ENCODE data around the gene TMCC3. TPM values are rescaled to one million over a fixed set of nuclear protein-coding genes. Genes with fewer than 3 reads are reported as not detected.

The TMCC3 gene
- total RNA-seq, 1 experiment from 2014 or later, result 0.82 TPM

DNA sequence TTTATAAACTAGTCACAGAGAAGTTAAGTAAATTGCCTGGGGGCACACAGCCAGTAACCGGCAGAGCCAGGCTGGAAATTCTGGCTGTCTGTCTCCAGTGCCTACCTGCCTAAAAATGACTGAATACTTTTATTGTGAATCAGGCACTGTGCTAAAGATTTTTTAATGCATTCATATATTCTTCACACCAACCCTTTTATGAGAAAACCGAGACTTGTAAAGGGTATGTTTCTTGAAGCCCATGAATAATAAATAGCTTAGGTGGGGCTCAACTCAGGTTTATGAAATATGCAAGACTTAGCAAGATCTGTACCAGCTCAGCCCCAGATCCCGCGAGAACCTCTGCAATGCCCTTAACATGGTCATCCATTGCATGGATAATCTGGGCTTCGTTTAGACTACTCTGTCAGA, 60.8 kb downstream of the TMCC3 start:
- Histone ChIP-seq H3K4me3 (ENCODE audit: low read length) (no peak overlapping the region), H3K9me2 (replicated peaks; ENCODE audit: insufficient read depth, low read length) (no peaks in the 10 kb centered on the region), H3K27me3 (ENCODE audit: low read length) (no peaks in the 10 kb centered on the region), H4K20me1 (ENCODE audit: insufficient read depth, low read depth, low read length) (no peaks in the 10 kb centered on the region), H3K9ac (ENCODE audit: low read length) (no peak overlapping the region), H3K4me1 (ENCODE audit: low read length) (no peaks in the 10 kb centered on the region), H3K27ac (ENCODE audit: low read length) (no peak overlapping the region), H2AFZ (ENCODE audit: low read length) (no peak overlapping the region), H3K79me2 (ENCODE audit: low read length) (no peaks in the 10 kb centered on the region), H3K36me3 (ENCODE audit: insufficient read depth, low read length) (no peaks in the 10 kb centered on the region), H3K9me3 (ENCODE audit: low read length) (no peaks in the 10 kb centered on the region), H3K4me2 (ENCODE audit: low read depth, low read length, poor library complexity, severe bottlenecking) (no peak overlapping the region)
- DNase-seq, result no peak

DNA sequence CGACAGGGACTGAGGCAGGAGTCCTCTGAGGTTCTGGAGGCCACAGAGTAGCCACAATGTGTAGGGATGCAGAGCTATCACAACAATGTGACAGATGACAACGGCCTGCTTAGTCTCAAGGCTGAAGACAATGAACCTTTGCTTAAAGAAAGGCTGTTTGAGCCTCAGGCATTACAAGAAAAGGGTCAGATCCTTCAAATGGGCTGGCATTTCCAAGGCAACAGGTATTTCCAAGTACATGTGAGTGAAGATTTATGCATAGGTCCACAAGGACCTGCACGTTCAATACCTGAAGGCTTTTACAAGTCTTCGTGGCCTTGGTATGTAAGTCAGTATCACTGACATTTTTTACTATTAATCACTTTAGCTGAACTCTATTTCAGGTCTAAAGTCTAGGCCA, 62.0 kb downstream of the TMCC3 start:
- no peak overlapping the region for H3K4me3 ChIP-seq (ENCODE audit: low read length)
- DNase-seq, result no peak
- no peaks in the 10 kb centered on the region for H3K27me3 ChIP-seq (ENCODE audit: low read length)
- no peaks in the 10 kb centered on the region for H3K36me3 ChIP-seq (ENCODE audit: insufficient read depth, low read length)
- H3K9ac ChIP-seq (ENCODE audit: low read length), result no peak overlapping the region
- H4K20me1 ChIP-seq (ENCODE audit: insufficient read depth, low read depth, low read length), result no peaks in the 10 kb centered on the region
- H2AFZ ChIP-seq (ENCODE audit: low read length), result no peak overlapping the region
- no peaks in the 10 kb centered on the region for H3K9me3 ChIP-seq (ENCODE audit: low read length)
- no peaks in the 10 kb centered on the region for H3K79me2 ChIP-seq (ENCODE audit: low read length)
- H3K4me2 ChIP-seq (ENCODE audit: low read depth, low read length, poor library complexity, severe bottlenecking), result no peak overlapping the region
- no peaks in the 10 kb centered on the region for H3K9me2 ChIP-seq (replicated peaks; ENCODE audit: insufficient read depth, low read length)
- no peak overlapping the region for H3K27ac ChIP-seq (ENCODE audit: low read length)
- no peaks in the 10 kb centered on the region for H3K4me1 ChIP-seq (ENCODE audit: low read length)

DNA sequence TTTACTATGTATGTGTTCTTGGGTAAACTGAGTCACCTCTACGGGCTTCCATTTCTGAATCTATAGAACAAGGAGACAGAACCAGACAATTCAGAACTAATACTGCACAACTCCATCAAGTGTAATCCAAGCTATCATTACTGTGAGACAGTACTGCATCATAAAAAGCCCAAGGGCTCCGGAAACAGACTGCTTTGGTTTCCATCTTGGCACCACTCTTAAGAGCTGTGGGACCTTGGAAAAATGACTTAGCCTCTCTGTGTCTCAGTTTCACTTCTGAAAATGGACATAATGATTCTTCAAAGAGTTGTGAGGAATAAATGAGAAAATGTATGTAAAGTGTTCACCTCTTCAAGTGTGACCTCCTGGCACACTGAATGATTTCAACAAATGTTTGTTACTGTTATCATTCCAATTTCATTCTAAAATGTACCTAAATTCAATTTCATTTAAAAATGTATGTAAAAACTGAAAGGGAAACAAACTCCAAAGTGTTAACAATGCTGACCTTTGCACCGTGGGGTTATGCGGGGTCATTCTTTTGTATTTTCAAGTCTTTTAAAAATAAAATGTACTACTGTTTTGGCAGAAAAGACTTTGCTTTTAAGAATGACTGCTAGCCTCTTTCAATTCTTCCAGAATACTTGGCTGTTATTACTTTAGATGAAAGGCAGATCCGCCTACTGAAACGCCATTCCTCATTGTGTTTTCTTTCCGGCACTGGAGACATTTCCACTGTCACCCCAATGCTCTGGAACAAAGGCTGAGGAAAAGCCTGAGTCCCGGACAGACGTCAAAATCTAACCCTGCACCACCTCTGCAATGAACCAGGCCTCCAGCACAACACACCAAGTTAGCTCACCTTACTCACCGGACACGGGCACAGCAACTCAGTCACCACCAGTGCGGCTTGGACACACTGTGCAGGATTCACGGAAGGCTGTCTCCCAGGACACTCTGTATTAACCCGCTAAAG, 62.8 kb downstream of the TMCC3 start:
- H3K27me3 ChIP-seq (ENCODE audit: low read length), result no peaks in the 10 kb centered on the region
- H3K36me3 ChIP-seq (ENCODE audit: insufficient read depth, low read length), result no peaks in the 10 kb centered on the region
- no peak overlapping the region for H2AFZ ChIP-seq (ENCODE audit: low read length)
- DNase-seq, result no peak
- H3K4me3 ChIP-seq (ENCODE audit: low read length), result no peak overlapping the region
- no peaks in the 10 kb centered on the region for H3K9me2 ChIP-seq (replicated peaks; ENCODE audit: insufficient read depth, low read length)
- no peaks in the 10 kb centered on the region for H4K20me1 ChIP-seq (ENCODE audit: insufficient read depth, low read depth, low read length)
- no peaks in the 10 kb centered on the region for H3K79me2 ChIP-seq (ENCODE audit: low read length)
- H3K9ac ChIP-seq (ENCODE audit: low read length), result no peak overlapping the region
- H3K27ac ChIP-seq (ENCODE audit: low read length), result no peak overlapping the region
- no peaks in the 10 kb centered on the region for H3K9me3 ChIP-seq (ENCODE audit: low read length)
- H3K4me1 ChIP-seq (ENCODE audit: low read length), result no peaks in the 10 kb centered on the region
- no peak overlapping the region for H3K4me2 ChIP-seq (ENCODE audit: low read depth, low read length, poor library complexity, severe bottlenecking)

DNA sequence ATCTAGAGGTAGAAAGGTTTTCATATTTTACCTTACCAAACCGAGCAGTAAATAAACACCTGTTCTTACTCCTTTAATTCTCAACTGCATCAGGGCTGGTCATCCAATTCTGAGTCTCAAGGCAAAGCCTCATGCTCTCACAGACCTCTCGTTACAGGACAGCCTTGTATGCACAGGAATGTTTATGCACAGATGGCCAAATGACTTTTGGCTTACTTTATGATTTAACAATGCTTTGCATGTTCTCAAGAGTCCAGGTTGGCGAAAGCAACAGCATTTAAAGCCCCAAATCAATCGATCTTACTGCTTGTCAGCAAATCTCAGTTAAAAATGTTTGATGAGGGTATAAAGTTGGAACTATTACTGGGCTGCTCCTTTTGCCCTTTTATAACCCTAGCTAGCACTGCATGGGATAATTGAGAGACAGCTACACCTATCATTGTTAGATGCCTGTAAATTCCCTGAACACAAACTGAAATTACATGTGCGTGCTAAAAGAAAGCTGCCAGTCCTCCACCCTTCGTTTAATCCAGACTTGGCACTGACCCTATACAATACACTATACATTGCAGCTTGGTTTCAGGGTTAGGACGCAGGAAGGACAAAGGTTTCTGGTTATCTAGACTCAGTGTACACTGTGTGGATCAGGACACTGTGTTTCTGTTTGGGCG, 63.6 kb downstream of the TMCC3 start:
- Histone ChIP-seq H3K4me2 (ENCODE audit: low read depth, low read length, poor library complexity, severe bottlenecking) (no peak overlapping the region), H3K9me3 (ENCODE audit: low read length) (no peaks in the 10 kb centered on the region)
- no peak for DNase-seq

DNA sequence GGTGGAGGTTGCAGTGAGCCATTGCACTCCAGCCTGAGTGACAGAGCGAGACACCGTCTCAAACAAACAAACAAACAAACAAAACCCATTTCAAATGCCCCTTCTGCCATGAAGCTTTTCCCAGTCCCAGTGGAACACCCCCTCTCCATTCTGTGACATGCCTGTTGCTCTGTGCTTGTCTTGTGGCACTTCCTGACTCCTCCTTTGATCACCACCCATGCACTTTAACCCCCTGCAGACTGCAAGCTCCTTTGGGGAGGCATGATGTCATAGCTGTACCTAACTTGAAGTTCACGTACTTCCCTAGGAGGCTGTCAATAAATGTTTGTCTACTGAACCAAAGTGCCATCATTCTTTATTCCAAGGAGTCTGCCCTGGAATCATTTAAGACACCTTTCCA, 64.7 kb downstream of the TMCC3 start:
- no peaks in the 10 kb centered on the region for H4K20me1 ChIP-seq (ENCODE audit: insufficient read depth, low read depth, low read length)
- no peak overlapping the region for H3K4me2 ChIP-seq (ENCODE audit: low read depth, low read length, poor library complexity, severe bottlenecking)
- H3K27ac ChIP-seq (ENCODE audit: low read length), result no peak overlapping the region
- H2AFZ ChIP-seq (ENCODE audit: low read length), result no peak overlapping the region
- H3K4me1 ChIP-seq (ENCODE audit: low read length), result no peaks in the 10 kb centered on the region
- H3K27me3 ChIP-seq (ENCODE audit: low read length), result no peaks in the 10 kb centered on the region
- no peak for DNase-seq
- H3K36me3 ChIP-seq (ENCODE audit: insufficient read depth, low read length), result no peaks in the 10 kb centered on the region
- H3K4me3 ChIP-seq (ENCODE audit: low read length), result no peak overlapping the region
- no peaks in the 10 kb centered on the region for H3K9me2 ChIP-seq (replicated peaks; ENCODE audit: insufficient read depth, low read length)
- H3K9me3 ChIP-seq (ENCODE audit: low read length), result no peaks in the 10 kb centered on the region
- no peaks in the 10 kb centered on the region for H3K79me2 ChIP-seq (ENCODE audit: low read length)
- H3K9ac ChIP-seq (ENCODE audit: low read length), result no peak overlapping the region

More for the DNA sequence above, 63.6 kb downstream of the TMCC3 start:
- Histone ChIP-seq H3K4me1 (ENCODE audit: low read length) (no peaks in the 10 kb centered on the region), H3K4me3 (ENCODE audit: low read length) (no peak overlapping the region), H3K9ac (ENCODE audit: low read length) (no peak overlapping the region), H3K79me2 (ENCODE audit: low read length) (no peaks in the 10 kb centered on the region), H2AFZ (ENCODE audit: low read length) (no peak overlapping the region), H3K27ac (ENCODE audit: low read length) (no peak overlapping the region), H4K20me1 (ENCODE audit: insufficient read depth, low read depth, low read length) (no peaks in the 10 kb centered on the region), H3K9me2 (replicated peaks; ENCODE audit: insufficient read depth, low read length) (no peaks in the 10 kb centered on the region), H3K36me3 (ENCODE audit: insufficient read depth, low read length) (no peaks in the 10 kb centered on the region), H3K27me3 (ENCODE audit: low read length) (no peaks in the 10 kb centered on the region)

DNA sequence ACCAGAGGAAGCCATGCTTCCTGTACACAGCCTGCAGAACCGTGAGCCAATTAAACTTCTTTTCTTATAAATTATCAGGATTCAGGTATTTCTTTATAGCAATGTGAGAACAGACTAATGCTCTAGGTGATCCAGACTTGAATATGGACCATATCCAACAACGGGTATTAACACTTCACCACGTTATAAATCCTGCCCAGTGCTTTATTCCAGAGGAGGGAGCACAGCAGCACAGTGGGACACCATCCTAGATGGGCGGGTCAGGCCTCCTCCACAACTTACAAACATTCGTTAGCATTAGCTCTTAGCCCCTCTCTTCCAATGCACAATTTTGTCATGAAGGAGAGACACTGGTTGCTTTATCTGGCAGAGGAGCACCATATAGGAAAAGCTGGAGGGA, 66.0 kb downstream of the TMCC3 start:
- Histone ChIP-seq H3K27ac (ENCODE audit: low read length) (no peak overlapping the region), H3K9me2 (replicated peaks; ENCODE audit: insufficient read depth, low read length) (no peaks in the 10 kb centered on the region), H2AFZ (ENCODE audit: low read length) (no peak overlapping the region), H3K36me3 (ENCODE audit: insufficient read depth, low read length) (no peaks in the 10 kb centered on the region), H3K4me3 (ENCODE audit: low read length) (no peak overlapping the region), H3K27me3 (ENCODE audit: low read length) (no peaks in the 10 kb centered on the region), H3K9me3 (ENCODE audit: low read length) (no peaks in the 10 kb centered on the region), H3K79me2 (ENCODE audit: low read length) (no peaks in the 10 kb centered on the region), H3K9ac (ENCODE audit: low read length) (no peak overlapping the region), H3K4me1 (ENCODE audit: low read length) (no peaks in the 10 kb centered on the region), H4K20me1 (ENCODE audit: insufficient read depth, low read depth, low read length) (no peaks in the 10 kb centered on the region), H3K4me2 (ENCODE audit: low read depth, low read length, poor library complexity, severe bottlenecking) (no peak overlapping the region)
- no peak for DNase-seq

DNA sequence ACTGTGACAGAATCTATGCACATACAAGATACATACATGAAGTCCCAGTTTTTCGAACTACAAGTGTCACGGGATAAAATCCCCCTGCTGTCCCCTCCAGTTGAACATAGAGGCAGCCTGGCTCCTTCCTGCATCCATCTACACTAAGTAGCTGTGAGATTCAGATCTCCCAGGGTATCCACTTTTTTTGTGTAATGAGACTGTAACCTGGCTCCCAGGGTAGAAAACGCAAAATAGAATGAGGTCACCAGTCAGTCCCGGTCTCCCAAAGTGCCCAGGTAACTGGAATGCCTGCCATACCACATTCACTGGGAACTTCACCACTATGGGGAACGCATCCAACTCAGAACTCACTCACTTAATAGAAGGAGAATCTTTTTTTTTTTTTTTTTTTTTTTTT, 67.8 kb downstream of the TMCC3 start:
- no peak overlapping the region for H3K27ac ChIP-seq (ENCODE audit: low read length)
- DNase-seq, result no peak
- H3K9ac ChIP-seq (ENCODE audit: low read length), result no peak overlapping the region
- no peak overlapping the region for H2AFZ ChIP-seq (ENCODE audit: low read length)
- H3K4me3 ChIP-seq (ENCODE audit: low read length), result no peak overlapping the region
- H3K9me3 ChIP-seq (ENCODE audit: low read length), result no peaks in the 10 kb centered on the region
- H3K27me3 ChIP-seq (ENCODE audit: low read length), result no peaks in the 10 kb centered on the region
- no peaks in the 10 kb centered on the region for H4K20me1 ChIP-seq (ENCODE audit: insufficient read depth, low read depth, low read length)
- no peaks in the 10 kb centered on the region for H3K4me1 ChIP-seq (ENCODE audit: low read length)
- H3K9me2 ChIP-seq (replicated peaks; ENCODE audit: insufficient read depth, low read length), result no peaks in the 10 kb centered on the region
- H3K4me2 ChIP-seq (ENCODE audit: low read depth, low read length, poor library complexity, severe bottlenecking), result no peak overlapping the region
- H3K36me3 ChIP-seq (ENCODE audit: insufficient read depth, low read length), result no peaks in the 10 kb centered on the region
- H3K79me2 ChIP-seq (ENCODE audit: low read length), result no peaks in the 10 kb centered on the region

DNA sequence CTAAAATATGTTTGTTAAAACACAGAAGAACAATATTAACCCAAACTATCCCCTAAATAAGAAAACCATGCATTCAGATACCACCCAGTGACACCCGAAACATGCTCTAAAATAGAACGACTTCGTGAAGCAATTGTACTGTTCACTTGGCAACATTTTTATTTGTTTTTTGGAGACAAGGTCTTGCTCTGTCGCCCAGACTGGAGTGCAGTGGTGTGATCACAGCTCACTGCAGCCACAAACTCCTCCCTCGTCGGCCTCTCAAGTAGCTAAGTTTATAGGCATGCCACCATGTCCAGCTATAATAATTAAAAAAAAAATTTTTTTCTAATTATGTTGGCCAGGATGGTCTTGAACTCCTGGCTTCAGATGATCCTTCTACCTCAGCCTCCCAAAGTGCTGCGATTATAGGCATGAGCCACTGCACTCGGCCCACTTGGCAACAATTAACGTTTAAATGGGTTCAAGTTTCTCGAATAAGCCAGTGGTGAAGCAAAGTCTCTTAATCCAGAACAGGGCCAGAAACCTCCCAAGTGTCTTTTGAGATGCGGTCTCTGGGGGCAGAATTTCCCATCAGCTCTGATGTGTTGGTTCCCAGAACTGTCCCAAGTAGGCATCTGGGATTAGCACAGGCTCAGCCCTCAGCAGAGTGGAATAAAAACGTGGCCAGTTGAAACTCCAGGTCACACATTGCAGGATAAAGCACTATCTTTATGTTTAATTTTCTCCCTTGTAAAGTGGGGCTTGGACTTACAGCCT, 74.5 kb downstream of the TMCC3 start:
- no peak overlapping the region for H3K4me2 ChIP-seq (ENCODE audit: low read depth, low read length, poor library complexity, severe bottlenecking)
- no peak overlapping the region for H3K9ac ChIP-seq (ENCODE audit: low read length)
- H2AFZ ChIP-seq (ENCODE audit: low read length), result no peak overlapping the region
- no peaks in the 10 kb centered on the region for H3K9me2 ChIP-seq (replicated peaks; ENCODE audit: insufficient read depth, low read length)
- no peaks in the 10 kb centered on the region for H4K20me1 ChIP-seq (ENCODE audit: insufficient read depth, low read depth, low read length)
- no peak overlapping the region for H3K27ac ChIP-seq (ENCODE audit: low read length)
- no peaks in the 10 kb centered on the region for H3K9me3 ChIP-seq (ENCODE audit: low read length)
- H3K27me3 ChIP-seq (ENCODE audit: low read length), result no peaks in the 10 kb centered on the region
- H3K79me2 ChIP-seq (ENCODE audit: low read length), result no peaks in the 10 kb centered on the region
- H3K36me3 ChIP-seq (ENCODE audit: insufficient read depth, low read length), result no peaks in the 10 kb centered on the region
- H3K4me3 ChIP-seq (ENCODE audit: low read length), result no peak overlapping the region
- no peaks in the 10 kb centered on the region for H3K4me1 ChIP-seq (ENCODE audit: low read length)
- no peak for DNase-seq
